Measurements from ENCODE around the gene WFIKKN1.
A peak's percentile ranks its signal among the peaks of the same experiment; 100 is the strongest.

Gene WFIKKN1

GRCh38 chr16:635573-636205 is 4.9 kb downstream of the WFIKKN1 start:
- no peak for FAIRE-seq
- DNase-seq (ENCODE audit: insufficient read length, low spot score) = no peak

- DNase-seq (ENCODE audit: insufficient read length, low spot score) (peak; percentile 100), FAIRE-seq (peak; percentile 99)
These were observed 5.7 kb downstream of the WFIKKN1 start, which contains the start of gene METTL26 for GRCh38 chr16:636206-637080. Gene METTL26 (minus strand): TSS chr16:636305. CDS start chr16:636290, 15 bp downstream.

- peak; percentile 98 for DNase-seq (ENCODE audit: insufficient read length, low spot score)
- no peak for FAIRE-seq
These were observed 6.6 kb downstream of the WFIKKN1 start for GRCh38 chr16:637081-638018.

- DNase-seq (ENCODE audit: insufficient read length, low spot score) (no peak), FAIRE-seq (no peak)
These were observed 7.3 kb downstream of the WFIKKN1 start for GRCh38 chr16:638034-638543.

- no peak for DNase-seq (ENCODE audit: insufficient read length, low spot score)
These were observed 8.1 kb downstream of the WFIKKN1 start for GRCh38 chr16:638836-639235.

GRCh38 chr16:640614-641013 is 9.8 kb downstream of the WFIKKN1 start:
- FAIRE-seq (no peak), DNase-seq (ENCODE audit: insufficient read length, low spot score) (no peak)

More at GRCh38 chr16:638836-639235, 8.1 kb downstream of the WFIKKN1 start:
- no peak for FAIRE-seq

GRCh38 chr16:641326-642188 is 10.8 kb downstream of the WFIKKN1 start, which contains the start of gene MCRIP2:
Gene MCRIP2 (plus strand): TSS chr16:641828. CDS start chr16:641992, 164 bp downstream.
- FAIRE-seq (peak; percentile 78), DNase-seq (ENCODE audit: insufficient read length, low spot score) (peak; percentile 88)

- FAIRE-seq (peak; percentile 48), DNase-seq (ENCODE audit: insufficient read length, low spot score) (peak; percentile 69)
These were observed 11.6 kb downstream of the WFIKKN1 start for GRCh38 chr16:642189-643049.

- no peak for FAIRE-seq
- no peak for DNase-seq (ENCODE audit: insufficient read length, low spot score)
These were observed 12.2 kb downstream of the WFIKKN1 start for GRCh38 chr16:643050-643368.

GRCh38 chr16:644556-644955 is 13.8 kb downstream of the WFIKKN1 start:
- DNase-seq (ENCODE audit: insufficient read length, low spot score) (no peak), FAIRE-seq (no peak)

- no peak for FAIRE-seq
- DNase-seq (ENCODE audit: insufficient read length, low spot score) = no peak
These were observed 15.3 kb downstream of the WFIKKN1 start for GRCh38 chr16:645852-646678.

GRCh38 chr16:646679-647172 is 15.9 kb downstream of the WFIKKN1 start:
- FAIRE-seq = no peak
- DNase-seq (ENCODE audit: insufficient read length, low spot score) = no peak

- FAIRE-seq (no peak), DNase-seq (ENCODE audit: insufficient read length, low spot score) (no peak)
These were observed 16.6 kb downstream of the WFIKKN1 start for GRCh38 chr16:647173-647902.

- FAIRE-seq (peak; percentile 86), DNase-seq (ENCODE audit: insufficient read length, low spot score) (peak; percentile 81)
These were observed 17.4 kb downstream of the WFIKKN1 start for GRCh38 chr16:648071-648780.

GRCh38 chr16:648781-649589 is 18.2 kb downstream of the WFIKKN1 start, which contains the start of gene WDR90:
Gene WDR90 (plus strand): TSS chr16:649365. CDS start chr16:649417, 52 bp downstream.
- DNase-seq (ENCODE audit: insufficient read length, low spot score) (peak; percentile 100), FAIRE-seq (peak; percentile 92)
